GM12878 (cell line): ENCODE measurements around the gene ZMIZ1. TPM values are rescaled to one million over a fixed set of nuclear protein-coding genes. Genes with fewer than 3 reads are reported as not detected.

Source experiments
- EGR1 ChIP-seq, 2 experiments: IDR thresholded peaks; 1 replicate in 1 of 2; 2 replicates in 1 of 2; pipeline ENCODE4 v1.6.1; 2011 to 2012; ENCODE audit warnings: low read depth in 2 of 2, low read length in 2 of 2, borderline replicate concordance in 1 of 2, mild to moderate bottlenecking in 1 of 2, moderate library complexity in 1 of 2
- WRNIP1 ChIP-seq: IDR thresholded peaks from 2 replicates; pipeline ENCODE4 v1.6.1; 2011; ENCODE audit warnings: low read depth, low read length, improper control_type of control experiment, borderline replicate concordance
- polyA plus RNA-seq, 11 experiments: library from polyadenylated mRNA; depleted of rRNA in 4 of 11; unstranded in 6 of 11; stranded (reverse) in 5 of 11; fragments of >200 nt; fragmentation: Nextera tagmentation in 4 of 11; fragmentation: Illumina TruSeq in 1 of 11; extraction: Ambion mirVana in 4 of 11; extraction: Trizol in 1 of 11; gene quantifications; 1 replicate in 1 of 11; 2 replicates in 10 of 11; pipeline versions ENCODE4 v1.2.1 to v1.2.3, GENCODE V29; 2011 to 2016; ENCODE audit warnings: inconsistent platforms in 2 of 11, missing spikeins in 2 of 11, low read depth in 1 of 11
- total RNA-seq, 4 experiments: library from RNA; depleted of rRNA in 3 of 4; stranded (reverse); fragments of >200 nt in 3 of 4; fragmentation: Illumina TruSeq in 1 of 4; extraction: Trizol in 1 of 4; gene quantifications; 2 replicates each; pipeline versions ENCODE4 v1.2.1 to v1.2.3, GENCODE V29; 2013 to 2021
- TF ChIP-seq, protein P1 (sequence below): fragments of 150-350 bp; IDR thresholded peaks from 2 replicates; pipeline ENCODE4 v1.6.1; 2014; ENCODE audit warnings: mild to moderate bottlenecking, low read depth, low read length
- TF ChIP-seq, protein P2 (sequence below): fragments of 450-650 bp; IDR thresholded peaks from 2 replicates; pipeline ENCODE4 v1.6.1; 2017; ENCODE audit warnings: borderline replicate concordance
- TF ChIP-seq, protein P3 (sequence below), 3 experiments: IDR thresholded peaks in 2 of 3; conservative IDR thresholded peaks in 1 of 3; 2 replicates each; pipeline ENCODE4 v1.5.1; 2011; ENCODE audit warnings: low read depth in 3 of 3, low read length in 3 of 3, mild to moderate bottlenecking in 3 of 3, control low read depth in 2 of 3, moderate library complexity in 2 of 3, inconsistent platforms in 1 of 3, mixed read lengths in 1 of 3; ENCODE audit not compliant: control insufficient read depth in 2 of 3, insufficient read depth in 1 of 3; ENCODE audit errors: extremely low read depth in 1 of 3
- TF ChIP-seq, protein P4 (sequence below): fragments of 450-650 bp; formaldehyde crosslinking; IDR thresholded peaks from 2 replicates; pipeline ENCODE4 v1.4.0; 2022; ENCODE audit warnings: mild to moderate bottlenecking, moderate library complexity

Gene ZMIZ1
- total and polyA plus RNA-seq, 10 of the 15 experiments (the other 5 are each of a cell fraction or from before 2014, with no cell fraction given), result 3.1 to 82.3 (median 14.9) TPM

DNA sequence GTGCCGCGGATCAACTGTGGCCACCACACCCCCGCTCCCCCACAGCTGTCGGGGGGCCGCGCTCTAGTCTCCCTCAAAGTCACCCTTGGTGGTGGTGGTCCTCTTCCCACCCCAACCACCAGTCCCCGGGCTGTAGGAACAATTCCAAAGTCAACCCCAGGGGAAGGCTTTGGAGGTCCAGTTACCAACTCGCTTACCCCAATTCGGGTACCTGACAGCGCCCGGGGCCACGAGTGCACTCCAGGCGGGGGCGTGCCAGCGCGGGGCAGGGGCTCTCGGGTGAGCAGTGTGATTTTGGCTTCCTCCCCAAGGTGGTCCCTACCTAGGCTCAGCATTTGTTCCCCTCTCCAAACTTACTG, 584 bp upstream of the ZMIZ1 start (continued):
- no peak for TF ChIP-seq WRNIP1
- TF ChIP-seq, protein P1, sequence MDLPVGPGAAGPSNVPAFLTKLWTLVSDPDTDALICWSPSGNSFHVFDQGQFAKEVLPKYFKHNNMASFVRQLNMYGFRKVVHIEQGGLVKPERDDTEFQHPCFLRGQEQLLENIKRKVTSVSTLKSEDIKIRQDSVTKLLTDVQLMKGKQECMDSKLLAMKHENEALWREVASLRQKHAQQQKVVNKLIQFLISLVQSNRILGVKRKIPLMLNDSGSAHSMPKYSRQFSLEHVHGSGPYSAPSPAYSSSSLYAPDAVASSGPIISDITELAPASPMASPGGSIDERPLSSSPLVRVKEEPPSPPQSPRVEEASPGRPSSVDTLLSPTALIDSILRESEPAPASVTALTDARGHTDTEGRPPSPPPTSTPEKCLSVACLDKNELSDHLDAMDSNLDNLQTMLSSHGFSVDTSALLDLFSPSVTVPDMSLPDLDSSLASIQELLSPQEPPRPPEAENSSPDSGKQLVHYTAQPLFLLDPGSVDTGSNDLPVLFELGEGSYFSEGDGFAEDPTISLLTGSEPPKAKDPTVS, result no peak
- TF ChIP-seq EGR1 (IDR thresholded peaks at IDR 0.05; ENCODE audit: borderline replicate concordance in 1 of 2, low read depth in 2 of 2, low read length in 2 of 2), result peak in 1 of 2 experiments; percentile 43; a peak in 1 of 3 replicates
- TF ChIP-seq, protein P2, sequence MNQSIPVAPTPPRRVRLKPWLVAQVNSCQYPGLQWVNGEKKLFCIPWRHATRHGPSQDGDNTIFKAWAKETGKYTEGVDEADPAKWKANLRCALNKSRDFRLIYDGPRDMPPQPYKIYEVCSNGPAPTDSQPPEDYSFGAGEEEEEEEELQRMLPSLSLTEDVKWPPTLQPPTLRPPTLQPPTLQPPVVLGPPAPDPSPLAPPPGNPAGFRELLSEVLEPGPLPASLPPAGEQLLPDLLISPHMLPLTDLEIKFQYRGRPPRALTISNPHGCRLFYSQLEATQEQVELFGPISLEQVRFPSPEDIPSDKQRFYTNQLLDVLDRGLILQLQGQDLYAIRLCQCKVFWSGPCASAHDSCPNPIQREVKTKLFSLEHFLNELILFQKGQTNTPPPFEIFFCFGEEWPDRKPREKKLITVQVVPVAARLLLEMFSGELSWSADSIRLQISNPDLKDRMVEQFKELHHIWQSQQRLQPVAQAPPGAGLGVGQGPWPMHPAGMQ, result no peak
- TF ChIP-seq, protein P3, sequence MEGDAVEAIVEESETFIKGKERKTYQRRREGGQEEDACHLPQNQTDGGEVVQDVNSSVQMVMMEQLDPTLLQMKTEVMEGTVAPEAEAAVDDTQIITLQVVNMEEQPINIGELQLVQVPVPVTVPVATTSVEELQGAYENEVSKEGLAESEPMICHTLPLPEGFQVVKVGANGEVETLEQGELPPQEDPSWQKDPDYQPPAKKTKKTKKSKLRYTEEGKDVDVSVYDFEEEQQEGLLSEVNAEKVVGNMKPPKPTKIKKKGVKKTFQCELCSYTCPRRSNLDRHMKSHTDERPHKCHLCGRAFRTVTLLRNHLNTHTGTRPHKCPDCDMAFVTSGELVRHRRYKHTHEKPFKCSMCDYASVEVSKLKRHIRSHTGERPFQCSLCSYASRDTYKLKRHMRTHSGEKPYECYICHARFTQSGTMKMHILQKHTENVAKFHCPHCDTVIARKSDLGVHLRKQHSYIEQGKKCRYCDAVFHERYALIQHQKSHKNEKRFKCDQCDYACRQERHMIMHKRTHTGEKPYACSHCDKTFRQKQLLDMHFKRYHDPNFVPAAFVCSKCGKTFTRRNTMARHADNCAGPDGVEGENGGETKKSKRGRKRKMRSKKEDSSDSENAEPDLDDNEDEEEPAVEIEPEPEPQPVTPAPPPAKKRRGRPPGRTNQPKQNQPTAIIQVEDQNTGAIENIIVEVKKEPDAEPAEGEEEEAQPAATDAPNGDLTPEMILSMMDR (IDR thresholded peaks at IDR 0.05 in 2 of 3, conservative IDR thresholded peaks at IDR 0.05 in 1 of 3; ENCODE audit: control insufficient read depth in 2 of 3, extremely low read depth in 1 of 3, insufficient read depth in 1 of 3, low read depth in 3 of 3, low read length in 3 of 3), result peak in 2 of 3 experiments; percentile 4 to 11; a peak in 1 of 6 replicates
- TF ChIP-seq, protein P4, sequence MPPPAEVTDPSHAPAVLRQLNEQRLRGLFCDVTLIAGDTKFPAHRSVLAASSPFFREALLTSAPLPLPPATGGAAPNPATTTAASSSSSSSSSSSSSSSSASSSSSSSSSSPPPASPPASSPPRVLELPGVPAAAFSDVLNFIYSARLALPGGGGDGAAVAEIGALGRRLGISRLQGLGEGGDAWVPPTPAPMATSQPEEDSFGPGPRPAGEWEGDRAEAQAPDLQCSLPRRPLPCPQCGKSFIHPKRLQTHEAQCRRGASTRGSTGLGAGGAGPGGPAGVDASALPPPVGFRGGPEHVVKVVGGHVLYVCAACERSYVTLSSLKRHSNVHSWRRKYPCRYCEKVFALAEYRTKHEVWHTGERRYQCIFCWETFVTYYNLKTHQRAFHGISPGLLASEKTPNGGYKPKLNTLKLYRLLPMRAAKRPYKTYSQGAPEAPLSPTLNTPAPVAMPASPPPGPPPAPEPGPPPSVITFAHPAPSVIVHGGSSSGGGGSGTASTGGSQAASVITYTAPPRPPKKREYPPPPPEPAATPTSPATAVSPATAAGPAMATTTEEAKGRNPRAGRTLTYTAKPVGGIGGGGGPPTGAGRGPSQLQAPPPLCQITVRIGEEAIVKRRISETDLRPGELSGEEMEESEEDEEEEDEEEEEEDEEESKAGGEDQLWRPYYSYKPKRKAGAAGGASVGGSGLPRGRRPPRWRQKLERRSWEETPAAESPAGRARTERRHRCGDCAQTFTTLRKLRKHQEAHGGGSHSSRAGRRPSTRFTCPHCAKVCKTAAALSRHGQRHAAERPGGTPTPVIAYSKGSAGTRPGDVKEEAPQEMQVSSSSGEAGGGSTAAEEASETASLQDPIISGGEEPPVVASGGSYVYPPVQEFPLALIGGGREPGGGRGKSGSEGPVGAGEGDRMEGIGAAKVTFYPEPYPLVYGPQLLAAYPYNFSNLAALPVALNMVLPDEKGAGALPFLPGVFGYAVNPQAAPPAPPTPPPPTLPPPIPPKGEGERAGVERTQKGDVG (CRISPR knock-in tag), result no peak
